GM12865 (cell line): Measurements from ENCODE around the gene SLC44A1.

Experiments used
- DNase-seq: peaks from one replicate; pipeline ENCODE4 v3.0.0; 2010; ENCODE audit warnings: low read depth
- H3K4me3 ChIP-seq: 2 replicates; pipeline ENCODE4 v1.5.1; 2011; ENCODE audit warnings: mild to moderate bottlenecking, low read depth, low read length, control low read depth
- CTCF ChIP-seq: IDR thresholded peaks from 2 replicates; pipeline ENCODE4 v1.5.1; 2011; ENCODE audit warnings: low read length, control low read depth, low read depth, inconsistent platforms; ENCODE audit not compliant: insufficient read depth; ENCODE audit errors: missing control alignments

SLC44A1 gene

DNA sequence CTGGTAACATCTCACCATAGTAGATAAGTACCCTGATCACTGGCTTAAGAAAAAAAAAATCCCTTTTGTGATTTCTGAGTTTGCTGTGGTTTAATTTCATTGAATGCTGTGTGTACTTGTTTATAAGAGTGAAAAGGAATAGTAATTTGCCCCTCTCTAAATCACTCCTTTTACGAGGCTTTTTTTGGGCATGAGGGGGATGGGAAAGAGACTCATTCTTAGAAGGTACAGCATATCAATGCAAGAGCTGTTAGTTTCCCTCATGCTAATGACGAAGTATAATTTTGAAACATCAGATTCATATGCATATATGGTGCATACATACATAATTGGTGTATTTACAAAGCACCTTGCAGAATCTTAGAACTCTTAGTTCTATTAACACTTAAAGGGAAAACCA is 2.4 kb upstream of the SLC44A1 start:
- no peak for DNase-seq
- no peak overlapping the region for H3K4me3 ChIP-seq
- no peak for TF ChIP-seq CTCF

- TF ChIP-seq CTCF, result no peak
- no peak overlapping the region; the same call in 1 of the 2 replicates for H3K4me3 ChIP-seq
- no peak for DNase-seq
Observed at GRCh38 chr9:105242557-105242956, 1.9 kb upstream of the SLC44A1 start.

DNA sequence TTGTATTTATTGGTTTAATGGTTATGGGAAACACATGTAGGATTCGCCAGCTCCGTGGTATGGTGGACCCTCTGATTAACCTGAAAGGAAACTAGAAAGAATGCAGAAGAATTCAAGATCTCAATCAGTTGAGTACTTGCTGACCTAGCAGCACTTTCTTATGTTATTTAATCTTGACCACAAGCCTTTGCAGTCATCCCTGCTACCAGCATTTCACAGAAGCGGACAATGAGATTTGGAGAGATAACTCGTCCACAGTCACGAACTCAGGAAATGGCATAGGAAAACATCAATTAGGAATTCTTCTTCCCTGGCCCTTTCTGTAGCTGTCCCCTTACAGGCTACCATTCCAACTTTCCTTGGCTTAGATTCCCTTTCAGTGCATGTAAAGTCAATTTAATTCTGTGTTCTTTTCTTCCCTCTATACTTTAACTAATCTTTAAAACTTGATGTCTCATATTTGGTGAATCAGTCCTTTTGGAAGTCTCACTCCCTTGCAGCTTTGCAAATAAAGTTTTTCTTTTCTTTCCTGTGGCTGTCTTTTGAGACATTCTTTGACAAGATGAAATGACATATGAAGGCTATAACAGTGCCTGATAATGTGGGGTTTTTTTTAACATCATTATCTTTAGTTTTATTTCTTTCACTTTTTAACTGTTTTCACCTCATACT is 1.3 kb upstream of the SLC44A1 start:
- no peak for DNase-seq
- H3K4me3 ChIP-seq, result no peak overlapping the region
- no peak for TF ChIP-seq CTCF

- DNase-seq, result no peak
- no peak for TF ChIP-seq CTCF
- peak overlapping the region; percentile 70 for H3K4me3 ChIP-seq
Observed at GRCh38 chr9:105244734-105245028, 230 bp downstream of the SLC44A1 start.

DNA sequence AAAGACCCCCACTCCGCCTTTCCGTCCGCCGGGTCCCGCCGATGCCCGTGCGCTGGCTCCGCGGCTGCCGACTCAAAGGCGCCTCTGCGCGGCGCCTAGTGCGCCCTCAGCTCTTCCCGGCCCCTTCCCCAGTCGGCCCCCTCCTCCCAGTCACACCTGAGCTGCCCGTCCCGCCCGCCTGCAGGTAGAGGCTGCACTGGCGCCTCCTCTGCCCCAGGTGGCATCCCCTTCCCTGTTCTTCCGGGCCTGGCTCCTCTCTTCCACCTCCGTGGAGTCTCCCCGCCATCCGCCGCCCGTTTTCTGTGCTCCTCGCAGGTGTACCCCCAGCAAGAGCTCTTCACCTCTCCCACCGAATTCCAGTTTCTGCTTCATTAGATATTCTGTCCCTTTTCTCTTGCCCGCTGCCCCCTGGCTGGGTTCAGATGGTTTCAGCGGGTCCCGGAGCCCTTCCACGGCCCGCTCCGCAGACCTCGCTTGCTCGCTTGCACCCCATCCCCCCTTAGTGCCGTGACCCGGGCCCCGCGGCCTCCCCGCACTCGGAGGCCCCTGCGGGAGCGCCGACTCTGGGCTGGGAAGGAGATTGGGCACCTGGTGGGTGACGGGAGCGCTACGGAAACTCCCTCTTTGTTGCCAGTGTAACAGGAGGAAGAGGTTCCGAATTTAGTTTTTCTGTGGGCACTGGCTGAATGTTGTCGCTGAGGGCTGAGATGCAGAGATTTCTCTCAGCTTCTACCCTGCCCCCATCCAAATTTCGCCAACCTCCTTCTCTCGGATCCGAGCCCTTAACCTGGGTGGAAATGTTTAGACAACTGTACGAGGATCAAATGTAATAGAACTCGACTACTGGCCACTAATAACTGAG is 809 bp downstream of the SLC44A1 start:
- peak; percentile 67 for DNase-seq
- no peak for TF ChIP-seq CTCF
- peak overlapping the region; percentile 70 for H3K4me3 ChIP-seq

DNA sequence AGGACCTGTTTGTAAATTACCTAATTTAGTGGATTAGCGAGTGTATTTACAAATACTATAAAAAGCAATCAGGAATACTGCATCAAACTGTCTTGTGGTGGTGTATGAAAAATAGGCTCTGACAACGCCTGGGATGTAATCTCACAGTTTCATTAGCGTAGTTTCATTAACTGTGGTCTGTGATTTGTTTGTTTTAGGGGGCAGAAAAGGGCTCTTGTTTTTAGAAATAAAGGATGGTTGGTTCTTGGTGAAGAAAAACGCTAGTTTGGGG is 1.4 kb downstream of the SLC44A1 start:
- H3K4me3 ChIP-seq, result peak overlapping the region; percentile 70
- no peak for TF ChIP-seq CTCF
- DNase-seq, result no peak
